Thyroid gland (tissue), 4 donors: ENCODE measurements around the gene VPS9D1.

Source experiments
- CTCF ChIP-seq, 6 experiments: fragments of 200-600 bp in 3 of 6; fragments of 450-650 bp in 3 of 6; sonication (generic) in 3 of 6; IDR thresholded peaks; one replicate each; pipeline ENCODE4 v1.5.1; 2016 to 2019; ENCODE audit warnings: antibody characterized with exemption in 6 of 6, mild to moderate bottlenecking in 2 of 6, inconsistent platforms in 1 of 6, moderate library complexity in 1 of 6
- POLR2A ChIP-seq, 2 donors: fragments of 450-650 bp; IDR thresholded peaks; one replicate each; pipeline ENCODE4 v1.6.1; 2017; ENCODE audit warnings: antibody characterized with exemption in 2 of 2, mild to moderate bottlenecking in 2 of 2, moderate library complexity in 1 of 2

- TF ChIP-seq POLR2A (IDR thresholded peaks at IDR 0.05) (no peak), CTCF (IDR thresholded peaks at IDR 0.05) (no peak)
These were observed 32.3 kb downstream of the VPS9D1 start for GRCh38 chr16:89688395-89688794.
